Large intestine (tissue), 3 donors: ENCODE measurements around the gene PRPSAP1. TPM values are rescaled to one million over a fixed set of nuclear protein-coding genes. Genes with fewer than 3 reads are reported as not detected.

Experiments
- DNase-seq, 2 donors: peaks; one replicate each; pipeline versions ENCODE4 v3.0.0 to v3.0.0-alpha.2; 2013
- H3K27ac ChIP-seq: one replicate; pipeline ENCODE4 v1.5.1; 2013; ENCODE audit warnings: low read length
- H3K27me3 ChIP-seq: 2 replicates; pipeline ENCODE4 v1.6.1; 2013; ENCODE audit warnings: low read length; ENCODE audit not compliant: control insufficient read depth, insufficient read depth
- H3K36me3 ChIP-seq: 2 replicates; pipeline ENCODE4 v1.6.1; 2013; ENCODE audit warnings: low read length; ENCODE audit not compliant: control insufficient read depth, insufficient read depth
- H3K4me1 ChIP-seq: one replicate; pipeline ENCODE4 v1.6.1; 2013; ENCODE audit warnings: low read length; ENCODE audit not compliant: control insufficient read depth, insufficient read depth
- H3K4me3 ChIP-seq: one replicate; pipeline ENCODE4 v1.5.1; 2013; ENCODE audit warnings: low read length
- H3K9me3 ChIP-seq: one replicate; pipeline ENCODE4 v1.6.1; 2013; ENCODE audit warnings: mild to moderate bottlenecking, low read depth, low read length, moderate library complexity; ENCODE audit not compliant: control insufficient read depth
- WGBS: methylation state at CpG from one replicate; pipeline ENCODE4 v1.1.5; 2013; ENCODE audit warnings: low lambda C conversion rate; ENCODE audit not compliant: insufficient coverage; 5-methylcytosine and 5-hydroxymethylcytosine counted together
- polyA plus RNA-seq: library from polyadenylated mRNA; unstranded; fragments of 120-200 nt; gene quantifications from one replicate; pipeline ENCODE4 v1.2.1, GENCODE V29; 2013

PRPSAP1 gene
- polyA plus RNA-seq, 1 donor, result 54.8 TPM

GRCh38 chr17:76296889-76297288, 56.8 kb downstream of the PRPSAP1 start:
- Histone ChIP-seq H3K27me3 (no peaks in the 10 kb centered on the region), H3K4me1 (peaks cover 2% of the 10 kb centered on the region), H3K4me3 (no peak overlapping the region), H3K9me3 (no peaks in the 10 kb centered on the region), H3K36me3 (peaks cover 5% of the 10 kb centered on the region), H3K27ac (no peak overlapping the region)
- no peak for DNase-seq
- WGBS, result no CpG with 5 or more reads among the region's 5 CpGs

- Histone ChIP-seq H3K36me3 (peaks cover 7% of the 10 kb centered on the region), H3K27ac (no peak overlapping the region), H3K27me3 (no peaks in the 10 kb centered on the region), H3K4me1 (peaks cover 2% of the 10 kb centered on the region), H3K4me3 (no peak overlapping the region), H3K9me3 (no peaks in the 10 kb centered on the region)
- no peak for DNase-seq
- no CpG with 5 or more reads among the region's 4 CpGs for WGBS
These were observed 57.5 kb downstream of the PRPSAP1 start for GRCh38 chr17:76296186-76296585.

GRCh38 chr17:76293106-76293505, 60.6 kb downstream of the PRPSAP1 start:
- Histone ChIP-seq H3K4me1 (peaks cover 2% of the 10 kb centered on the region), H3K4me3 (no peak overlapping the region), H3K27ac (no peak overlapping the region), H3K27me3 (no peaks in the 10 kb centered on the region), H3K36me3 (peaks cover 13% of the 10 kb centered on the region), H3K9me3 (no peaks in the 10 kb centered on the region)
- no CpG with 5 or more reads among the region's 7 CpGs for WGBS
- no peak for DNase-seq

- WGBS, result no CpG with 5 or more reads among the region's 4 CpGs
- H3K4me1 ChIP-seq, result peaks cover 2% of the 10 kb centered on the region
- H3K27ac ChIP-seq, result no peak overlapping the region
- no peak for DNase-seq
- peaks cover 13% of the 10 kb centered on the region for H3K36me3 ChIP-seq
- no peak overlapping the region for H3K4me3 ChIP-seq
- H3K9me3 ChIP-seq, result no peaks in the 10 kb centered on the region
- H3K27me3 ChIP-seq, result no peaks in the 10 kb centered on the region
These were observed 61.1 kb downstream of the PRPSAP1 start for GRCh38 chr17:76292567-76292966.

DNA sequence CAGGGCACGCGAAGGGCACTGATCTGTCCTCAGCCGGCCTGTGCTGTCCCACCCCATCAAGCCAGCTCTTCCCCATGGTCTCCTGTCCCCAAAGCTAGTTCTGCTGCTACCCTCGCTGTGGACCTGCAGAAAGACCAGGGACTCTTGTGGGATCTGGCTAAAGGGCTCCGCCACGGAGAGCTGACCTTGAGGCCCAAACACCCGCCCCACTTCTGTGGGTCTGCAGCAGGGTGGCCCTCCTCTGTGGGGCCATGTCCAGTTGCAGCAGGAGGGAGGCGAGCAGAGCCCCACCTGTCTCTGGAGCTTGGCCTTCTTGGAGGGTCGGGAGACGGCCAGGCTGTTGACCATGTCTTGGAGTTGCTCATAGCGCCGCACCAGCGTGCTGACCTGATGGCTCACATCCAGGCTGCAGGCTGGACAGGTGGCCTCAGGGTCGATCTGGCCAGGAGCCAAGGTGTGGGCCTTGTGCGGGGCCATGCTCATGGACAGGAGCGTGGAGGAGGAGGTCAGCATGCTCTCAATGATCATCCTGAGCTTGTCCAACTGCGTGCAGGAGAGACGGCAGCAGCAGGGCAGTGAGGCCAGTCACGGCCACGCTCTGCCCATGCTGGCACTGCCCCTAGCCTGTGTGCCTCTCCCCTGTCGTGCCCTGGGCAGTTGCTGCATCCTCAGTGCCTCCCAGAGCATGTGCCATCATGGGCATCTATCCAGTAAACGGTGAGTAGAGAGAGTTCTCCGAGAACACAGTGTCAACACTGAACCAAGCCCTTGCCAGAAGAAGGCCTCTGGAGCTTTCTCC, 71.9 kb downstream of the PRPSAP1 start:
- H3K9me3 ChIP-seq, result no peaks in the 10 kb centered on the region
- H3K4me3 ChIP-seq, result no peak overlapping the region
- peaks cover 3% of the 10 kb centered on the region for H3K36me3 ChIP-seq
- no peak for DNase-seq
- H3K27ac ChIP-seq, result no peak overlapping the region
- peaks cover 6% of the 10 kb centered on the region for H3K4me1 ChIP-seq
- WGBS, result no CpG with 5 or more reads among the region's 23 CpGs
- H3K27me3 ChIP-seq, result no peaks in the 10 kb centered on the region

GRCh38 chr17:76280650-76281049, 73.1 kb downstream of the PRPSAP1 start:
- Histone ChIP-seq H3K4me3 (no peak overlapping the region), H3K4me1 (peaks cover 6% of the 10 kb centered on the region), H3K9me3 (no peaks in the 10 kb centered on the region), H3K36me3 (peaks cover 3% of the 10 kb centered on the region), H3K27ac (no peak overlapping the region), H3K27me3 (no peaks in the 10 kb centered on the region)
- WGBS, result no CpG with 5 or more reads among the region's 15 CpGs
- DNase-seq, result no peak

DNA sequence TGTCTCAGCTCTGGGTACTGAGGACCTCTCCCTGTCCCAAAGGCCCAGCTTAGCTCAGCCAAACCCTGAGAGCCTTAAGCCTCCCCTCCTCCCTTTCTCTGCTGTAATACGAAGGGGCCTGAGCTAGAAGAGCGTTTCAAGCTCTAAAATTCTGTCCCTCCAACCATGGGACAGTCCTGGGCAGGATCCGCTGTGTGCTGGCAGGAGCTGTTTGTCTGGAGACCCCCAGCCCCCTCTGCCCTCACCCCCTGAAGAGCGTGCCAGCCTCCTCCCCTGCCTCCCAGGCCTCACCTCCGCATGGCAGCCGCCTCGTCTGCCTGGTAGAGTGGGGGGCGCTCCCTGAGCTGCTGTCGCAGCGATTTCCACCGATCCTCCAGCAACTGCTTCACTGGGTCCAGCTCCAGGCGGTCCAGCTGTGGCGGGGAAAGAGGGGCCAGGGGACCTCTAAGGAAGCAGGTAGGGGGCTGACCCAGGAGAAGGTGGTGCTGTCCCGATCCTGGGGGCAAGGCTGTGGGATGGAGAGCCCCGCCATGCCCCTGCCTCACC, 73.9 kb downstream of the PRPSAP1 start:
- WGBS, result no CpG with 5 or more reads among the region's 15 CpGs
- Histone ChIP-seq H3K4me1 (peaks cover 6% of the 10 kb centered on the region), H3K4me3 (no peak overlapping the region), H3K9me3 (no peaks in the 10 kb centered on the region), H3K36me3 (peaks cover 3% of the 10 kb centered on the region), H3K27ac (no peak overlapping the region), H3K27me3 (no peaks in the 10 kb centered on the region)
- no peak for DNase-seq

DNA sequence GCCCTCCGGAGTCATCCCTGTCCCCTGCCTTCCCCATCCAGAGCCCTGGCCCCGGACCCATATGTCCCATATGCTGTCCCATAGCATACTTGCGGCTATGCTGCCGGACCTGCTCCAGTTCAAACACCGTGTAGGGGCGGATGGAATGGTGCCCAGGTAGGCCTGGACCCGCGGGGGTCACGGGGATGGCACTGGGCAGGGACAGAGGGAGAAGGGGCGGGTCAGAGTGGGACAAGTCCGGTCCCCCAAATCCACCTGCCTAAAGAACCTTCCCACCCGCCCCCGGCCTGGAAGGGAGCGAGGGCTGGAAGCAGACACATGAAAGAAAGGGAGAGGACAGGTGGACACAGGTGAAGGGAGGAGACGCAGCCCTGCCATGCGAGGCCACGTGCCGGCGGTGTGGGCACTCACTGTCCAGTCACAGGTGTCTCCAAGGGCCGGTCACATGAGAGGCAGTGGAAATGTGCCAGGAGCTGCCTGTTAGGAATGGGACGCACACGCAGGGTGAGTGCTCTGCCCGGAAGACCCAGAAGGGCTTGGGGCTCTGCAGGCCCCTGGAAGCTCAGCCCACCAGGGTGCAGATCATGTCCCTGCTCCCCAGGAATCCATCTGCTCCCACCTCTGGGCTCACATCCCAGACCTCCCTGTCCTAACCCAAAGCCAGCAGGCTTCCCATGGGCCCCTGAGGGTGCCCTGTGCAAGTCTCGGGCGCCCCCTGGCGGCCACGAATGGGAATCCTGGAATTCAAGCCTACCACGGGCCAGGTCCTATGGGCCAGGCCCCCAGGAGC, 74.6 kb downstream of the PRPSAP1 start:
- Histone ChIP-seq H3K4me3 (no peak overlapping the region), H3K27ac (no peak overlapping the region), H3K36me3 (peaks cover 3% of the 10 kb centered on the region), H3K9me3 (no peaks in the 10 kb centered on the region), H3K4me1 (peaks cover 6% of the 10 kb centered on the region), H3K27me3 (no peaks in the 10 kb centered on the region)
- peak; percentile 67 to 74 for DNase-seq
- WGBS, result no CpG with 5 or more reads among the region's 28 CpGs

- no peaks in the 10 kb centered on the region for H3K9me3 ChIP-seq
- peaks cover 3% of the 10 kb centered on the region for H3K36me3 ChIP-seq
- H3K27ac ChIP-seq, result no peak overlapping the region
- DNase-seq, result no peak
- no CpG with 5 or more reads among the region's 19 CpGs for WGBS
- H3K4me3 ChIP-seq, result no peak overlapping the region
- H3K27me3 ChIP-seq, result no peaks in the 10 kb centered on the region
- peaks cover 6% of the 10 kb centered on the region for H3K4me1 ChIP-seq
These were observed 75.3 kb downstream of the PRPSAP1 start for GRCh38 chr17:76278268-76278908.
